D721Med (cell line): ENCODE results near the gene BCOR.

ENCODE experiments used
- DNase-seq: peaks from one replicate; pipeline ENCODE4 v3.0.0; 2011; ENCODE audit warnings: low spot score; ENCODE audit not compliant: insufficient read length
- FAIRE-seq: peaks from 2 replicates; lab custom pipeline; 2011; peaks lifted over from hg19 to GRCh38; lab: Jason Lieb, UNC
- CTCF ChIP-seq: IDR thresholded peaks from 2 replicates; pipeline ENCODE4 v1.5.1; 2012; ENCODE audit warnings: mild to moderate bottlenecking, control low read depth; ENCODE audit not compliant: insufficient read depth; ENCODE audit errors: missing control alignments

BCOR gene

GRCh38 chrX:40143987-40144386 is 46.2 kb upstream of the BCOR start:
- no peak for FAIRE-seq
- TF ChIP-seq CTCF: no peak
- no peak for DNase-seq

GRCh38 chrX:40143001-40143400 is 45.2 kb upstream of the BCOR start:
- DNase-seq: no peak
- FAIRE-seq: no peak
- no peak for TF ChIP-seq CTCF

GRCh38 chrX:40142417-40142816 is 44.7 kb upstream of the BCOR start:
- no peak for FAIRE-seq
- no peak for TF ChIP-seq CTCF
- no peak for DNase-seq

- FAIRE-seq (no peak), DNase-seq (no peak)
- no peak for TF ChIP-seq CTCF
Observed at GRCh38 chrX:40140706-40141499, 43.1 kb upstream of the BCOR start.

- no peak for TF ChIP-seq CTCF
- no peak for FAIRE-seq
- DNase-seq: no peak
Observed at GRCh38 chrX:40132751-40133150, 35.0 kb upstream of the BCOR start.

- TF ChIP-seq CTCF: no peak
- DNase-seq (no peak), FAIRE-seq (no peak)
Observed at GRCh38 chrX:40131654-40132337, 34.0 kb upstream of the BCOR start.

- no peak for FAIRE-seq
- no peak for TF ChIP-seq CTCF
- no peak for DNase-seq
Observed at GRCh38 chrX:40130207-40130606, 32.4 kb upstream of the BCOR start.
